HCT116 (cell line): ENCODE results near the gene FBXL19. TPM values are rescaled to one million over a fixed set of nuclear protein-coding genes. Genes with fewer than 3 reads are reported as not detected.

Experiments used
- ATAC-seq: fragments of 200-7000 bp; cut with Tn5 transposase; 2 replicates; pipeline ENCODE4 v1.9.1; 2020; ENCODE audit warnings: mild to moderate bottlenecking, moderate library complexity
- BruUV-seq: library from RNA; stranded (reverse); fragments of 400-500 nt; replicated peaks from 2 replicates; lab custom pipeline; 2021; lab: Mats Ljungman, UMichigan
- CTCF ChIA-PET: fragments of 300-600 bp; sonication (Branson Sonifier 250); formaldehyde crosslinking; loops from one replicate; lab custom pipeline; 2021; ENCODE audit warnings: antibody characterized with exemption; lab: Charles Lee
- POLR2A ChIA-PET: fragments of 300-600, 350-600 bp; sonication (Branson Sonifier 250); formaldehyde crosslinking; loops from one replicate; lab custom pipeline; 2021; ENCODE audit warnings: antibody characterized with exemption; lab: Charles Lee
- RAD21 ChIA-PET, 2 experiments: fragments of 300-600 bp; sonication (Branson Sonifier 250); formaldehyde crosslinking; loops; one replicate each; lab custom pipeline; 2023; ENCODE audit warnings: low total read pairs in 2 of 2; ENCODE audit not compliant: uncharacterized antibody in 2 of 2, unreplicated experiment in 2 of 2, low non-redundant PET in 1 of 2; lab: Charles Lee
- DNase-seq: peaks from one replicate; pipeline ENCODE4 v3.0.0-alpha.2; 2010; ENCODE audit warnings: low read depth, low spot score
- H2AFZ ChIP-seq: fragments of 200-600 bp; shearing (Covaris generic), sonication (generic); 2 replicates; pipeline ENCODE4 v1.6.1; 2017; ENCODE audit warnings: low read depth, mixed run types, mixed read lengths, antibody characterized with exemption, low read length; ENCODE audit not compliant: poor library complexity, severe bottlenecking
- H3K27ac ChIP-seq: 2 replicates; pipeline ENCODE4 v1.5.1; 2012; ENCODE audit warnings: low read depth, low read length
- H3K27me3 ChIP-seq: fragments of 200-600 bp; sonication (generic); 2 replicates; pipeline ENCODE4 v1.6.1; 2016; ENCODE audit warnings: mixed run types, low read length, mixed read lengths; ENCODE audit not compliant: insufficient read depth
- H3K36me3 ChIP-seq, 2 experiments: fragments of 200-500 bp in 1 of 2; fragments of 200-600 bp in 1 of 2; sonication (Bioruptor generic) in 1 of 2; sonication (generic) in 1 of 2; 2 replicates each; pipeline versions ENCODE4 v1.5.1 to v1.6.1; 2014 to 2016; ENCODE audit warnings: low read length in 2 of 2, inconsistent platforms in 1 of 2, mixed read lengths in 1 of 2, mixed run types in 1 of 2; ENCODE audit not compliant: insufficient read depth in 2 of 2, control insufficient read depth in 1 of 2
- H3K4me1 ChIP-seq, 2 experiments: fragments of 200-600 bp in 1 of 2; sonication (generic) in 1 of 2; 2 replicates each; pipeline versions ENCODE4 v1.5.1 to v1.6.1; 2012 to 2017; ENCODE audit warnings: low read length in 2 of 2, inconsistent platforms in 1 of 2, mild to moderate bottlenecking in 1 of 2, mixed read lengths in 1 of 2, mixed run types in 1 of 2, moderate library complexity in 1 of 2; ENCODE audit not compliant: insufficient read depth in 2 of 2, control insufficient read depth in 1 of 2
- H3K4me2 ChIP-seq: fragments of 200-600 bp; sonication (generic); 2 replicates; pipeline ENCODE4 v1.6.1; 2017; ENCODE audit warnings: mixed run types, low read length, mixed read lengths
- H3K4me3 ChIP-seq, 2 experiments: fragments of 200-600 bp in 1 of 2; sonication (generic) in 1 of 2; replicated peaks in 1 of 2; 2 replicates each; pipeline ENCODE4 v1.5.1; 2011 to 2016; ENCODE audit warnings: low read length in 2 of 2, control low read depth in 1 of 2, low read depth in 1 of 2, mild to moderate bottlenecking in 1 of 2, mixed read lengths in 1 of 2, mixed run types in 1 of 2
- H3K79me2 ChIP-seq: fragments of 200-600 bp; sonication (generic); 2 replicates; pipeline ENCODE4 v1.6.1; 2017; ENCODE audit warnings: mild to moderate bottlenecking, mixed run types, low read length, moderate library complexity, mixed read lengths; ENCODE audit not compliant: insufficient read depth
- H3K9ac ChIP-seq: fragments of 200-600 bp; sonication (generic); 2 replicates; pipeline ENCODE4 v1.6.1; 2016; ENCODE audit warnings: low read length, mixed read lengths
- H3K9me2 ChIP-seq: fragments of 200-600 bp; sonication (generic), shearing (Covaris generic); 2 replicates; pipeline ENCODE4 v1.6.1; 2017; ENCODE audit warnings: mixed run types, mild to moderate bottlenecking, moderate library complexity; ENCODE audit not compliant: insufficient read depth
- H3K9me3 ChIP-seq, 2 experiments: fragments of 200-500 bp in 1 of 2; fragments of 200-600 bp in 1 of 2; sonication (Bioruptor generic) in 1 of 2; sonication (generic) in 1 of 2; 2 replicates each; pipeline ENCODE4 v1.6.1; 2014 to 2017; ENCODE audit warnings: low read length in 2 of 2, mixed read lengths in 2 of 2, inconsistent platforms in 1 of 2, low read depth in 1 of 2, mild to moderate bottlenecking in 1 of 2, mixed run types in 1 of 2, moderate library complexity in 1 of 2; ENCODE audit not compliant: control insufficient read depth in 1 of 2, insufficient read depth in 1 of 2
- H4K20me1 ChIP-seq: fragments of 200-600 bp; sonication (generic), shearing (Covaris generic); 2 replicates; pipeline ENCODE4 v1.6.1; 2017; ENCODE audit warnings: mixed run types, mild to moderate bottlenecking, moderate library complexity; ENCODE audit not compliant: insufficient read depth
- CEBPB ChIP-seq: IDR thresholded peaks from 2 replicates; pipeline ENCODE4 v1.6.1; 2012; ENCODE audit warnings: low read depth
- EGR1 ChIP-seq: IDR thresholded peaks from 2 replicates; pipeline ENCODE4 v1.6.1; 2012; ENCODE audit warnings: low read depth
- ELF1 ChIP-seq: IDR thresholded peaks from 2 replicates; pipeline ENCODE4 v1.6.1; 2012; ENCODE audit warnings: low read depth, borderline replicate concordance
- EZH2 ChIP-seq: fragments of 200-600 bp; sonication (generic); IDR thresholded peaks from 2 replicates; pipeline ENCODE4 v1.6.1; 2017; ENCODE audit warnings: antibody characterized with exemption, mixed run types
- JUND ChIP-seq: IDR thresholded peaks from 2 replicates; pipeline ENCODE4 v1.6.1; 2012
- POLR2A ChIP-seq: IDR thresholded peaks from 2 replicates; pipeline ENCODE4 v1.7.0; 2011; ENCODE audit warnings: borderline replicate concordance; ENCODE audit not compliant: insufficient read depth, insufficient read length; ENCODE audit errors: extremely low read depth
- ZFX ChIP-seq: fragments of 450-650 bp; IDR thresholded peaks from 2 replicates; pipeline ENCODE4 v1.6.1; 2017
- intact Hi-C: fragments of 100-400 bp; cut with micrococcal nuclease; formaldehyde crosslinking; loops from 2 replicates; pipeline ENCODE4 v1.10.0; 2022
- total RNA-seq: library from RNA; stranded (reverse); gene quantifications from one replicate; pipeline ENCODE4 v1.2.1, GENCODE V29; 2021; ENCODE audit not compliant: unreplicated experiment
- TF ChIP-seq, protein P1 (sequence below): IDR thresholded peaks from 2 replicates; pipeline ENCODE4 v1.6.1; 2011; ENCODE audit warnings: mild to moderate bottlenecking, low read length, moderate library complexity; ENCODE audit not compliant: insufficient replicate concordance; ENCODE audit errors: extremely low read depth

FBXL19 gene
- total RNA-seq, 1 experiment from 2014 or later: 45.2 TPM

DNA sequence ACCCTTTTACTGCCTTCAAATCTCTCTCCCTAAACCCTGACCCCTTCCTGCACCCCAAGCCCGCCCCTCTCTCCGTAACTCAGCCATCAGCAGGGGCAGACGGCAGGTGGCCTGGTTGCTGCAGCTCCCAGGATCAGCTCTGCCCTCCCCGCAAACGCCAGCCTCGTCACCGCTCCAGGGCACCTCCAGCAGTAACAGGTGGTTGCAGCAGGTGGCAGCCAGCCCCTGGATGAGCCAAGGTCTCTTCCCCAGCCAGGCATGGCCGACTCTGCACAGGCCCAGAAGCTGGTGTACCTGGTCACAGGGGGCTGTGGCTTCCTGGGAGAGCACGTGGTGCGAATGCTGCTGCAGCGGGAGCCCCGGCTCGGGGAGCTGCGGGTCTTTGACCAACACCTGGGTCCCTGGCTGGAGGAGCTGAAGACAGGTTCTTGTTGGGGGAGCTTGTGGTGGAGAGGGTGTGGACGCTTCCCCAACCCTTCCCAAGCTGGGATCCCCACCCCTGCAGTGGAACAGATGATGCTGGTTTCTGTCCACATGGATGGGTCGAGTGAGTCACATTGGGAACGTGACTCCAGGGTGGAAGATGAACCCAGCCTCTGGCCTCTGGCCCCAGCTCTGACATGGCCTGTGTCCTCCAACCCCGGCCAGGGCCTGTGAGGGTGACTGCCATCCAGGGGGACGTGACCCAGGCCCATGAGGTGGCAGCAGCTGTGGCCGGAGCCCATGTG, 62.2 kb downstream of the FBXL19 start (continued):
- TF ChIP-seq, protein P1, sequence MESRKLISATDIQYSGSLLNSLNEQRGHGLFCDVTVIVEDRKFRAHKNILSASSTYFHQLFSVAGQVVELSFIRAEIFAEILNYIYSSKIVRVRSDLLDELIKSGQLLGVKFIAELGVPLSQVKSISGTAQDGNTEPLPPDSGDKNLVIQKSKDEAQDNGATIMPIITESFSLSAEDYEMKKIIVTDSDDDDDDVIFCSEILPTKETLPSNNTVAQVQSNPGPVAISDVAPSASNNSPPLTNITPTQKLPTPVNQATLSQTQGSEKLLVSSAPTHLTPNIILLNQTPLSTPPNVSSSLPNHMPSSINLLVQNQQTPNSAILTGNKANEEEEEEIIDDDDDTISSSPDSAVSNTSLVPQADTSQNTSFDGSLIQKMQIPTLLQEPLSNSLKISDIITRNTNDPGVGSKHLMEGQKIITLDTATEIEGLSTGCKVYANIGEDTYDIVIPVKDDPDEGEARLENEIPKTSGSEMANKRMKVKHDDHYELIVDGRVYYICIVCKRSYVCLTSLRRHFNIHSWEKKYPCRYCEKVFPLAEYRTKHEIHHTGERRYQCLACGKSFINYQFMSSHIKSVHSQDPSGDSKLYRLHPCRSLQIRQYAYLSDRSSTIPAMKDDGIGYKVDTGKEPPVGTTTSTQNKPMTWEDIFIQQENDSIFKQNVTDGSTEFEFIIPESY: no peak
- no peak for TF ChIP-seq CEBPB
- TF ChIP-seq POLR2A: no peak

DNA sequence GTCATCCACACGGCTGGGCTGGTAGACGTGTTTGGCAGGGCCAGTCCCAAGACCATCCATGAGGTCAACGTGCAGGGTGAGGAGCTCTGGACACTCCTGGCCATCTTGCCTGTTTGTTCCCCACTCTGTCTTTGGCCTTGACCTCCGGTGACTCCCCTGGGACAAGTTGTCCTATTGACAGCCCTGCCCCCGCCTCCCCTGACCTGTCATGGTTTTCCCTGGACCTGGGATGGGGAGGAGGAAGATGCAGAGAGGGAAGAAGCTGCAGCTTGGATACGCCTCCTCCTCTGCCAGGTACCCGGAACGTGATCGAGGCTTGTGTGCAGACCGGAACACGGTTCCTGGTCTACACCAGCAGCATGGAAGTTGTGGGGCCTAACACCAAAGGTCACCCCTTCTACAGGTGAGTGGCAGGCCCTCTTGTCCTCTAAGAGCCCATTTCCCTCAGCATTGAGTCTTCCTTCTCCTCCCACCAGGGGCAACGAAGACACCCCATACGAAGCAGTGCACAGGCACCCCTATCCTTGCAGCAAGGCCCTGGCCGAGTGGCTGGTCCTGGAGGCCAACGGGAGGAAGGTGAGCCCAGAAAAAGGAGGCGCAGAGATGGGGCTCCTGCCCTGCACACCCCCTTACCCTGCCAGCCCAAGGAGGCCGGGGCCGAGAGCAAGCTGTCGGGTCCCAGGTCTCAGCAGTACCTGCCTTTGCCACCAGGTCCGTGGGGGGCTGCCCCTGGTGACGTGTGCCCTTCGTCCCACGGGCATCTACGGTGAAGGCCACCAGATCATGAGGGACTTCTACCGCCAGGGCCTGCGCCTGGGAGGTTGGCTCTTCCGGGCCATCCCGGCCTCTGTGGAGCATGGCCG, 63.0 kb downstream of the FBXL19 start:
- no peaks in the 10 kb centered on the region for H3K9me2 ChIP-seq
- H2AFZ ChIP-seq: no peak overlapping the region
- H3K27ac ChIP-seq: peak overlapping the region; percentile 49; the same call in 1 of the 2 replicates
- no peak overlapping the region for H3K4me3 ChIP-seq
- H3K9ac ChIP-seq: no peak overlapping the region
- CTCF ChIA-PET: interaction anchor here (0.8 to 4.0 kb wide), 19 partner anchors 8 to 882 kb away, joined by 3 to 29 read pairs (median 6); partner anchors contain the start of genes ARMC5, VKORC1 and ZNF843
- BruUV-seq: no TSS peak
- peaks cover 0 to 14% of the 10 kb centered on the region in 2 experiments; a peak in 3 of 4 replicates for H3K4me1 ChIP-seq
- no peak for DNase-seq
- no peaks in the 10 kb centered on the region for H3K79me2 ChIP-seq
- POLR2A ChIA-PET: interaction anchor here (1.8 kb wide), 1 partner anchor 156 kb away, joined by 6 read pairs; no protein-coding TSS in a partner anchor
- H3K9me3 ChIP-seq: no peaks in the 10 kb centered on the region
- no peak for ATAC-seq
- RAD21 ChIA-PET: interaction anchor here (0.6 to 1.8 kb wide), 6 partner anchors 59 to 156 kb away, joined by 4 to 7 read pairs (median 5); partner anchors contain the start of genes VKORC1 (in 1 of the 2), ZNF646 (in 1 of the 2) and ZNF668 (in 1 of the 2)
- peak overlapping the region; percentile 73; the same call in 1 of the 2 replicates for H3K4me2 ChIP-seq
- intact Hi-C loops: loop anchor here (10.0 kb wide), 1 partner anchor 708 kb away; no protein-coding TSS in a partner anchor
- no peaks in the 10 kb centered on the region for H4K20me1 ChIP-seq
- no peaks in the 10 kb centered on the region for H3K27me3 ChIP-seq
- no peaks in the 10 kb centered on the region for H3K36me3 ChIP-seq
- TF ChIP-seq ZFX: no peak
- no peak for TF ChIP-seq JUND
- no peak for TF ChIP-seq EZH2
- no peak for TF ChIP-seq ELF1
- TF ChIP-seq CEBPB: no peak
- no peak for TF ChIP-seq EGR1
- TF ChIP-seq, all 23 proteins: peak for 0
